ENCODE results near the gene ELMOD1.

ELMOD1 gene

DNA sequence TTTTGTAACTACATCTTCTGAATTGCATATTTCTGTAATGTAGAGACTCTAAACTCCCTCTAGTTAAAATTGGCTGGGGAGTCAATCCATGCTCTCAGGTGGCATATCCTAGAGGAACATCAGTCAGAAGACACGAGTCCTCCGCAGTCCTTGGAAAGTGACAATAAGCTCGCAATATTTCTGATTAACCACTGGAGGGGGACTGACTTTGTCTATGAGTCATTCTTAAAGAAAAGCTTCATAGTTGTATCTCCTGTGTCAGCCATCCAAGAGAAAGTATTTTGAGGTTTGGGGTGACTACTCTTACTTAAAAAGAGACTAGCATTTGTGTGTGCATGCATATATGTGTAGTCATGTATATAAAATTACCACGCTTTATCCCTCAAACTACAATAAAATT is 60.7 kb downstream of the ELMOD1 start:
- no peak for DNase-seq

GRCh38 chr11:107653076-107653475 is 62.1 kb downstream of the ELMOD1 start:
- no peak for DNase-seq

DNA sequence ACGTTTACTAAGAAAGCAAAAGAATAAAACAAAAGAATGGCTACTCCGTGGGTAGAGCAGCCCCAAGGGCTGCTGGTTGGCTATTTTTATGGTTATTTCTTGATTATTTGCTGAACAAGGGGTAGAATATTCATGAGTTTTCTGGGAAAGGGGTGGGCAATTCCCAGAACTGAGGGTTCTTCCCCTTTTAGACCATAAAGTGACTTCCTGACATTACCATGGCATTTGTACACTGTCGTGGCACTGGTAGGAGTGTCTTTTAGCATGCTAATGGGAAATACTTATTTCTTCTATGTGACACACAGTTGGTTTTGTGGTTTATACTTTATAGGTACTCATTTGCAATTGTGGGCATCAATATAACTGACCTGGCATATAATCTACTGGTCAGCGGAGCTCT is 64.7 kb downstream of the ELMOD1 start:
- no peak for DNase-seq

DNA sequence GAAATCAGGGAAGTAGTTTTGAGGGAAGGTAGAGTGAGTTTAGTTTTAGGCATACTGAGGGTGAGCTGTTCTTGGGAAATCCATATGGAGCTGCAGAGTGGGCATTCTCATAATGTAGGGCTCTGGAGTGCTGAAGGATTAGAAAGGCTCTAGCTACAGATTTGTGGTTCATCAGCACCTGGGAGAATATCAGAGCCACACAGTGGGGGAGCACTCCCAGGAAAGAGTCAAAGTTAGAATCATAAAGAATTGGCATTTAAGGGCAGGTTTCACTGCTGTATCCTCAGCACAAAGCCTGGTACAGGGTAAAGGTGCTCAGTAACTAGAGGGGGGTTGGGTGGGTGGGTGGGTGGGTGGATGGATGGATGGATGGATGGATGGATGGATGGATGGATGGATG is 68.4 kb downstream of the ELMOD1 start:
- no peak for DNase-seq

GRCh38 chr11:107660066-107660465 is 69.1 kb downstream of the ELMOD1 start:
- no peak for DNase-seq

- no peak for DNase-seq
Measured at GRCh38 chr11:107661656-107662055, 70.7 kb downstream of the ELMOD1 start.

DNA sequence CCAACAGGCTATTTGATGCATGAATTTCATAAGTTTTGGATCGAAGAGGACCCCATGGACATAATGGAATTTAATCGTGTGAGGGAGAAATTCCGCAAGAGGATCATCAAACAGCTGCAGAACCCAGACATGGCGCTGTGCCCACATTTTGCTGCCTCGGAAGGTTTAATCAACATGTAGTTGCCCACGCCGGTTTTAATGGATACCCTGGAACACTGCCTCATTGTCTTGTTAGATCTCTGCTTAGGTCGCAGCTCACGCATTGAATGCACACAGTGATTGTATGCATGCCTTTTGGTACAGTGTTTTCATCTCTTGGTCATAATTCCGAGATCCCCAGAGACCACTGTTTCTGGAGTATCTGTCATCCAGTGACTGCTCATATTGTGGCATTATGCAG is 74.1 kb downstream of the ELMOD1 start:
- DNase-seq, result no peak

- no peak for DNase-seq
Measured at GRCh38 chr11:107666911-107667613, 76.1 kb downstream of the ELMOD1 start.

DNA sequence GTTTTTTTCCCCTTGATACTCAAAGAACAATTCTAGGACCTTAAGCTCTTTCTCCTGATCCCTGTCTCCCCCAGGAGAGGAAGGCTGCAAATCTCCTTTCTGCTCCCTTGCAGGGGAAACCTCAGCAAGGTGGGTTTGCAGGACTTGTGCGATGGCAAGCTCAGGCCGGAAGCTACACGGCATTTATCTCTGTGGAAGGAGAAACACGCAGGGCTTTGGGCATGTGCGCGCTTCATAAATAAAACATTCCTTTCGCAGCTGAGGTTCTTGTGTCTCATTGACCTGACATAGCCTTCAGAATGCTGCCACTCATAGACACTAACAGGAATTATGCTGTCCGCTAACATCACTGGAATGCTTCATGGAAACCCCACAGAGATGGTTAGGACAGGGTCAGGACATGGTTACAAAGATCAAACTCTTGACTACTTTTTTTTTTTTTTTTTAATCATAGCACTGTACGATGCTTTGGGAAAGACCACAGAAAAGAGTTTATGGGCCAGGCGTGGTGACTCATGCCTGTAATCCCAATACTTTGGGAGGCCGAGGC is 78.3 kb downstream of the ELMOD1 start:
- no peak for DNase-seq

- no peak for DNase-seq
Measured at GRCh38 chr11:107669893-107670601, 79.1 kb downstream of the ELMOD1 start.

GRCh38 chr11:107675902-107676301 is 85.0 kb downstream of the ELMOD1 start:
- no peak for DNase-seq

- no peak for DNase-seq
Measured at GRCh38 chr11:107676336-107677057, 85.5 kb downstream of the ELMOD1 start.

DNA sequence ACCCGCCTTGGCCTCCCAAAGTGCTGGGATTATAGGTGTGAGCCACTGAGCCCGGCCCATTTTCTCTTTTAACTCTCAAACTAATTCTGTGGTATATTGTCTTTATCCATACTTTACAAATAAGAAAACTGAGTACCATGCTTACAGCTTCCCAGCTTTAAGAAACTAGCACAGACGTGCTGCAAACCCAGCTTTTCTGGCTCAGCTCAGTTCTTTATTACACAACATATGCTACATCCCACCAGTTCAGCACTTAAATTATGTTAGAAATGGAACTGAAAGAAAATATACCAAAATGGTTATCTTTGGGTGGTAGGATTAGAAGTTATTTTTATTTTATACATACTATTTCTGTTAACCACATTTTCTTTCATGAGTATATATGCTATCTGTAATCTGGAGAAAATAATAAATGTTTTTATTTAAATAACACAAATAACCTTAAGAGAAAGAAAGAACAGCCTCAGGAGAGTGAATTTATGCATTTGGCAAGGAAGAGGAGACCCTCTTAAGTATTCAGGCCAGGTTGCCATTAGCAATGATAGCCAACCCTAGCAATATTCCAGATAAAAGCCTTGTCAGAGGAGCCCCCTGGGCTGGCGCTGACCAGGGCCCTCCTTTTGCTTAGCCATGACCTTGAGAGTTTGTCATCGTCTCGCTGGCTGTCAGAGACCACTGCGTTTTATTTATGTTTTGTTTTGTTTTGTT is 87.1 kb downstream of the ELMOD1 start:
- DNase-seq, result no peak

DNA sequence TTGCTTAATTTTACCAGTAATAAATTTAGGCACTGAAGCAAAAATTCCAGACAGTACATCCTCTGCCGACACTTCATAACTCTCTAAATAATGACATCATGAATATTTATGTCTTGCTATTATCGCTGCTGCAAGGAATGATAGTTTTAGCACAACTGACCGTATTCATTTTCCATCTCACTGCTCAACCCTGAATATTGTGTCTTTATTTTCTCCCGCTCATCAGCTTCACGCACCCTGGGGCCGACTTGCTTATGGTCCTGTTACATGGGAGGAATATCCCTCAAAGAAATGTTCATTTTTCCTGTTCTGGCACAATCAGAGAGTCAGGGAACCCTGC is 87.7 kb downstream of the ELMOD1 start:
- DNase-seq, result no peak

- DNase-seq, result no peak
Measured at GRCh38 chr11:107679255-107680024, 88.5 kb downstream of the ELMOD1 start.

- DNase-seq, result no peak
Measured at GRCh38 chr11:107682171-107682570, 91.2 kb downstream of the ELMOD1 start.

DNA sequence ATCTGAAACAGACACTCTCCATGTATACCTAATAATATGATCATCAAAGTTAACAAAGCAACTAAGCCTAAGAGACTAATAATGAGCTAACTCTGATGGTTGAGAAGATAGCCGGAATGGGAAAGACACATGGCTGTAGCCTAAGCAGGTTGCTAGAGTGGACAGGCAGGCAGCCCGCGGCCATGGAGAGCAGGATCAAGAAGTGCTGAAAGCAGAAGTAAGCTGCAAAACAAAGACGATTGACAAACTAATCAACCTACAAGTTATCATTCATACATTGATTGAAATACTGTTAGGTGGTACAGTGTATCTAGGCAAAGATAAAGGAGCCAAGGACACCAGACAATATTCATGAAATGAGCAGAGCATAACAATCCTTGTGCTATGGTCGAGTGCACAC is 91.6 kb downstream of the ELMOD1 start:
- no peak for DNase-seq

GRCh38 chr11:107683061-107683460 is 92.1 kb downstream of the ELMOD1 start:
- no peak for DNase-seq

DNA sequence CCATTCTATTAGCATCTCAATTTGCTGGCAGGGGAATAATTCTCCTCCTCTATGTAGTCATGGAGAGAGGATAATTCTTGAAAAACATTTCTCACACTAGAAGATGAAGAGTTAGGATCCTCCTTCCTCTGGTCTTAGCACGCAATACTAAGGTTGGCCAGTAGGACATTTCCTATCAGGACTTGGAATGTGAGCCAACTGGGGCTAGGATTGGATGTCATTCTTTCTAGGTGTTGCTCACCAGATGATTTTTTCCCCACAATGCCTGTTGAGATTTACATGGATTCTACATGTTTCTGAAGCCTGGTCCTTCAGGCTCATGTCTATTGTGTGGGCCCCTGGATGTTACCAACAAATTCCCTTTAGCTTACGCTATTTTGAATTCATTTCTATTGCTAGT is 92.9 kb downstream of the ELMOD1 start:
- no peak for DNase-seq

GRCh38 chr11:107688322-107688918 is 97.5 kb downstream of the ELMOD1 start:
- DNase-seq, result no peak

DNA sequence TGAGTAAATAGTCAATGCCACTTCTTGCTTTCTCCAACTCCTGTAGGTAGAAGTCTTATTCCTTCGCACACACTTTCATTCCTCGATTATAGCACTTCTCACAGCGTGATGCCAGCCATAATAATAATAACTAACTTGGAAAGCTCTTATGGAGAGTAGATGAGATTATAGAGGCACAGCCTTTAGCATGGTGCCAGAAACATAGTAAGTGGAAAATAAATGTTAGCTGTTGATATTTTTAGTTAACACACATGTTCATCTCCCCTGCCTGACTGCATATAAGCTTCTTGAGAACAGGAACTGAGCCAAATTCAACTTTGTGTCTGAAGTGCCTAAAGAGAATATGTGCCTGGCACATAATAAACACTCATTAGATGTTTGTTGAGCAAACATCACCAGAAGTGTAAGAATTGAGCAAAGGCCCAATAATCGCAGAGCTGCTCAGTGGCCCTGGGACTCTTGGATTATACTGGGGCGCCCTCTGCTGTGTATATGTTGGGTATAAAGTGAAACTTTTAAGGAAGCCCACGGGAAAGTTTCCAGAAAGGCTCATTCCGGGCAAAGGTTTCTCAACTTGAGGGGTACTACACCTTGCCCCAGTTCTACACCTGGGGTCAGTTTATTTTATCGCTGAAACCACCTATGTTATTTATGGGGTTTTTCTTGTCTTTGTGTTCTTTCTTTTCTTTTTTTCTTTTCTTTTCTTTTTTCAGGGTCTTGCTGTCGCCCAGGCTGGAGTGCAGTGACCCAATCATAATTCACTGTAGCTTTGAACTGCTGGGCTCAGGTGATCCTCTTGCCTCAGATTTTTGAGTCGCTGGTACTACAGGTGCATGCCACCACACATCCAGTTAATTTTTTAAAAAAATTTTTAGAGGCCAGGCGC is 98.6 kb downstream of the ELMOD1 start:
- peak; percentile 56 for DNase-seq

Measured in activated CD4-positive, alpha-beta T cell treated with anti-CD3 and anti-CD28 coated beads, Interleukin-2, amount 50 U/mL, for 16 hours (primary cell).